Measurements from ENCODE around the gene SLC17A4.

The SLC17A4 gene

GRCh38 chr6:25821341-25821740, 66.8 kb downstream of the SLC17A4 start:
- no peak for DNase-seq

DNA sequence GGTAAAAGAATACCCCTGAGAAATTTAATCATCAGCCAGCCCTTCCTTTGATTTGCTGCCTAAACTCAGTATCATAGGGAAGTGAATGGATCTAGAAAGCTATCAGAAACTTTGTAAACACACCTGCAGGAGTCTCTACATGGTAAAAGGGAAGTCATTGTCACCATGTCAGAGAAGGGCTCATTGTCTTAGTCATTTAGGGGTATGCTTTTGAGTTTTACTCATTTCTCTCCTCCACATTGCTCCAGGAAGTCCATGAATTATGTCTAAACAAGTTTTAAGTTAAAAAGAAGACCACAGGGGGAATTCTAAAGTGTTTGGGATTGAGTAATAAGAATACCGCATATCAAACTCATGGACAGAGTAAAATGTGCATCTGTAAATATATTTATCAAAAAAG, 74.8 kb downstream of the SLC17A4 start:
- no peak for DNase-seq

DNA sequence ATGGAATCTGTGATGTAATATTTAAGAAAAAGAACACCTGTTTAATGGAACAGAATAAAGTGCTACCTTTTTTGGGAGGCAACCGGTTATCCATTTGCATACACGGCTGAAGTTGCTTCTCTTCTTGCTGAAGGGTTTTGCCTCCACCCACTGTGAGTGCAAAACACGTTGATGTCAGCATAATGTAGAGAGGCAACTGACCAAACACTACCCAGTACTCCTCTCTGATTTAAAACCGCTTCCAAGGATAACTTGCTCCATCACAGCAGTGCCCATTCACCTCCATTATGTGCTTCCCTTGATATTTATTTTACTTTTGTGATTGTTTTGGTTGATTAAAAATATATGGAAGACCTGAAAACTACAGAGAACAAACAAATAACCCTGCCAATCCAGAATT, 75.9 kb downstream of the SLC17A4 start:
- DNase-seq: no peak
